ENCODE measurements around the gene XPO6.

Gene XPO6

GRCh38 chr16:28089205-28089991, 122.4 kb downstream of the XPO6 start:
- in situ Hi-C loops (cut with HindIII; ENCODE audit: low sequenced_read_pairs), result no loop called here
- H3K4me3 ChIP-seq (ENCODE audit: low read depth, low read length), result no peak overlapping the region

GRCh38 chr16:28087675-28088300, 124.0 kb downstream of the XPO6 start:
- in situ Hi-C loops (cut with HindIII; ENCODE audit: low sequenced_read_pairs), result no loop called here

More at GRCh38 chr16:28089205-28089991, 122.4 kb downstream of the XPO6 start:
- DNase-seq (ENCODE audit: low read depth), result no peak
- TF ChIP-seq, protein P1, sequence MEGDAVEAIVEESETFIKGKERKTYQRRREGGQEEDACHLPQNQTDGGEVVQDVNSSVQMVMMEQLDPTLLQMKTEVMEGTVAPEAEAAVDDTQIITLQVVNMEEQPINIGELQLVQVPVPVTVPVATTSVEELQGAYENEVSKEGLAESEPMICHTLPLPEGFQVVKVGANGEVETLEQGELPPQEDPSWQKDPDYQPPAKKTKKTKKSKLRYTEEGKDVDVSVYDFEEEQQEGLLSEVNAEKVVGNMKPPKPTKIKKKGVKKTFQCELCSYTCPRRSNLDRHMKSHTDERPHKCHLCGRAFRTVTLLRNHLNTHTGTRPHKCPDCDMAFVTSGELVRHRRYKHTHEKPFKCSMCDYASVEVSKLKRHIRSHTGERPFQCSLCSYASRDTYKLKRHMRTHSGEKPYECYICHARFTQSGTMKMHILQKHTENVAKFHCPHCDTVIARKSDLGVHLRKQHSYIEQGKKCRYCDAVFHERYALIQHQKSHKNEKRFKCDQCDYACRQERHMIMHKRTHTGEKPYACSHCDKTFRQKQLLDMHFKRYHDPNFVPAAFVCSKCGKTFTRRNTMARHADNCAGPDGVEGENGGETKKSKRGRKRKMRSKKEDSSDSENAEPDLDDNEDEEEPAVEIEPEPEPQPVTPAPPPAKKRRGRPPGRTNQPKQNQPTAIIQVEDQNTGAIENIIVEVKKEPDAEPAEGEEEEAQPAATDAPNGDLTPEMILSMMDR (IDR thresholded peaks at IDR 0.05; ENCODE audit: low read depth, low read length, missing control alignments), result no peak

GRCh38 chr16:28087140-28087660, 124.6 kb downstream of the XPO6 start:
- TF ChIP-seq, protein P1 (IDR thresholded peaks at IDR 0.05; ENCODE audit: low read depth, low read length, missing control alignments), result no peak
- in situ Hi-C loops (cut with HindIII; ENCODE audit: low sequenced_read_pairs), result no loop called here
- no peak overlapping the region for H3K4me3 ChIP-seq (ENCODE audit: low read depth, low read length)
- no peak for DNase-seq (ENCODE audit: low read depth)

More at GRCh38 chr16:28087675-28088300, 124.0 kb downstream of the XPO6 start:
- DNase-seq (ENCODE audit: low read depth), result no peak
- no peak overlapping the region for H3K4me3 ChIP-seq (ENCODE audit: low read depth, low read length)
- TF ChIP-seq, protein P1 (IDR thresholded peaks at IDR 0.05; ENCODE audit: low read depth, low read length, missing control alignments), result no peak

DNA sequence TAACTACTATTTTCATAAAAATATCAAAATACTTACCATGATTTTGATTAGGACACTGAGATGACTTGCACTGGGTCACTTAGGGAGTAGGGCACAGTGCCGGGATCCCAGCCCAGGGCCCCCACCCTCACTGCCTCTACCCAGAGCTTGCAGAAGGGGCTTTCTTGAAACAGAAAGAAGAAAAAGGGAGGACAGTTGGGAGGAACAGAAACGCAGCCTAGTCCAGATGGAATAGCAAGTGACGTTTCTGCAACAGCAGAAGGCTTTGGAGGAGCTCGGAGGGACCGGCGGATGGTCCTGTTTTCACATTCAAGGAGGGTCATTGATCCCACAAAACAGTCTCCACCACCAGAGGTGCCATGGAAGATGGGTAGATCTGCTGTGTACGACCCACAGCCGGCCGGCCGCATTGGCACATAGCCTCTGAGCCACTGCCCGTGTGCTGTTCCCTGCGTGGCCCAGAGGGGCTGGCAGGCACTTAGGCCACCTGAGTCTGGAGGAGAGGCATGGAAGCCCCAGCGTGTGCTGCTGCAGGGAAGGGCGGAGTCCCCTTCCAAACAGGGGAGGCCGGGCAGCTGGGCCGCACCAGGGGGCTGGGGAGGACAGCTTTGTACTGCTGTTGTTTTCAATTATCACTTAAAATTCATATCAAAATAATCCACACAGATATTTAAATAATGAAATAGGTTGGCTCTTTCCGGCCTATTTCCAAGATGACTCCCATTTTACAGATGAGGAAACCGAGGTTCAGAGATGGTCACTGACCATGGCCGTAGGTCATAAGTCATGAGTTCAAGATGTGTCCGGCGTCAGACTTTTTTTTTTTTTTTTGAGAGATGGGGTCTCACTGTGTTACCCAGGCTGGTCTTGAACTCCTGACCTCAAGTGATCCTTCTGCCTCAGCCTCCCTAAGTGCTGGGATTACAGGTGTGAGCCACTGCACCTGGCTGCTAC, 125.3 kb downstream of the XPO6 start:
- in situ Hi-C loops (cut with HindIII; ENCODE audit: low sequenced_read_pairs), result no loop called here
- TF ChIP-seq, protein P1 (IDR thresholded peaks at IDR 0.05; ENCODE audit: low read depth, low read length, missing control alignments), result no peak
- no peak for DNase-seq (ENCODE audit: low read depth)
- no peak overlapping the region for H3K4me3 ChIP-seq (ENCODE audit: low read depth, low read length)

GRCh38 chr16:28085389-28086171, 126.2 kb downstream of the XPO6 start:
- DNase-seq (ENCODE audit: low read depth), result no peak
- no peak overlapping the region for H3K4me3 ChIP-seq (ENCODE audit: low read depth, low read length)
- in situ Hi-C loops (cut with HindIII; ENCODE audit: low sequenced_read_pairs), result no loop called here
- TF ChIP-seq, protein P1 (IDR thresholded peaks at IDR 0.05; ENCODE audit: low read depth, low read length, missing control alignments), result no peak

All from astrocyte of the cerebellum (primary cell).